Liver (tissue), 9 donors: ENCODE results near the gene ZNF160. TPM values are rescaled to one million over a fixed set of nuclear protein-coding genes. Genes with fewer than 3 reads are reported as not detected.

Source experiments
- DNase-seq: peaks from one replicate; pipeline ENCODE4 v3.0.0-alpha.2; 2017; ENCODE audit warnings: low spot score
- H3K27ac ChIP-seq, 2 donors: one replicate each; pipeline ENCODE4 v1.7.0; 2013; ENCODE audit warnings: inconsistent platforms in 2 of 2, low read length in 2 of 2, control low read depth in 1 of 2, low read depth in 1 of 2, mild to moderate bottlenecking in 1 of 2
- H3K27me3 ChIP-seq, 4 donors: one replicate each; pipeline versions ENCODE4 v1.6.1 to v1.7.0; 2013; ENCODE audit warnings: low read length in 3 of 4, inconsistent platforms in 1 of 4, mild to moderate bottlenecking in 1 of 4, moderate library complexity in 1 of 4; ENCODE audit not compliant: control insufficient read depth in 4 of 4, insufficient read depth in 4 of 4
- H3K36me3 ChIP-seq, 4 donors: one replicate each; pipeline versions ENCODE4 v1.6.1 to v1.7.0; 2013; ENCODE audit warnings: low read length in 3 of 4, mild to moderate bottlenecking in 3 of 4, low read depth in 1 of 4, moderate library complexity in 1 of 4; ENCODE audit not compliant: control insufficient read depth in 4 of 4, insufficient read depth in 3 of 4
- H3K4me1 ChIP-seq, 4 donors: one replicate each; pipeline versions ENCODE4 v1.6.1 to v1.7.0; 2013; ENCODE audit warnings: low read length in 3 of 4, mild to moderate bottlenecking in 3 of 4, moderate library complexity in 1 of 4; ENCODE audit not compliant: control insufficient read depth in 4 of 4, insufficient read depth in 4 of 4
- H3K4me3 ChIP-seq, 3 donors: one replicate each; pipeline versions ENCODE4 v1.6.1 to v1.7.0; 2013; ENCODE audit warnings: low read length in 3 of 3, control low read depth in 1 of 3, low read depth in 1 of 3, mild to moderate bottlenecking in 1 of 3
- H3K9ac ChIP-seq, 2 donors: one replicate each; pipeline ENCODE4 v1.7.0; 2013; ENCODE audit warnings: low read length in 2 of 2, mild to moderate bottlenecking in 2 of 2, moderate library complexity in 2 of 2, control low read depth in 1 of 2, low read depth in 1 of 2
- H3K9me3 ChIP-seq, 4 donors: one replicate each; pipeline versions ENCODE4 v1.6.1 to v1.7.0; 2013; ENCODE audit warnings: low read length in 3 of 4; ENCODE audit not compliant: control insufficient read depth in 4 of 4
- ATF3 ChIP-seq: IDR thresholded peaks from 2 replicates; pipeline ENCODE4 v1.6.1; 2016; ENCODE audit warnings: antibody characterized with exemption
- EGR1 ChIP-seq, 2 donors: IDR thresholded peaks; 2 replicates each; pipeline ENCODE4 v1.6.1; 2016 to 2018; ENCODE audit warnings: antibody characterized with exemption in 2 of 2, low read depth in 2 of 2
- FOXA1 ChIP-seq: IDR thresholded peaks from 2 replicates; pipeline ENCODE4 v1.6.1; 2016; ENCODE audit warnings: antibody characterized with exemption
- FOXA2 ChIP-seq: IDR thresholded peaks from 2 replicates; pipeline ENCODE4 v1.6.1; 2016; ENCODE audit warnings: antibody characterized with exemption
- GABPA ChIP-seq, 2 donors: IDR thresholded peaks in 1 of 2; conservative IDR thresholded peaks in 1 of 2; 2 replicates each; pipeline ENCODE4 v1.6.1; 2016; ENCODE audit warnings: antibody characterized with exemption in 2 of 2, mild to moderate bottlenecking in 1 of 2, moderate library complexity in 1 of 2
- HNF4A ChIP-seq, 2 donors: conservative IDR thresholded peaks; 2 replicates each; pipeline ENCODE4 v1.6.1; 2016; ENCODE audit warnings: antibody characterized with exemption in 2 of 2, mild to moderate bottlenecking in 2 of 2
- HNF4G ChIP-seq: IDR thresholded peaks from 2 replicates; pipeline ENCODE4 v1.6.1; 2016; ENCODE audit warnings: antibody characterized with exemption
- JUND ChIP-seq, 2 donors: IDR thresholded peaks; 2 replicates each; pipeline ENCODE4 v1.6.1; 2016; ENCODE audit warnings: antibody characterized with exemption in 2 of 2
- MAX ChIP-seq: IDR thresholded peaks from 2 replicates; pipeline ENCODE4 v1.6.1; 2016; ENCODE audit warnings: antibody characterized with exemption
- NR2F2 ChIP-seq: IDR thresholded peaks from 2 replicates; pipeline ENCODE4 v1.6.1; 2016; ENCODE audit warnings: antibody characterized with exemption
- RAD21 ChIP-seq, 2 donors: IDR thresholded peaks; 2 replicates each; pipeline ENCODE4 v1.6.1; 2016; ENCODE audit warnings: antibody characterized with exemption in 2 of 2, mild to moderate bottlenecking in 2 of 2
- RXRA ChIP-seq, 2 donors: IDR thresholded peaks; 2 replicates each; pipeline ENCODE4 v1.6.1; 2017 to 2018; ENCODE audit warnings: antibody characterized with exemption in 2 of 2, mild to moderate bottlenecking in 1 of 2
- TAF1 ChIP-seq: conservative IDR thresholded peaks from 2 replicates; pipeline ENCODE4 v1.6.1; 2016; ENCODE audit warnings: antibody characterized with exemption, mild to moderate bottlenecking
- ZBTB33 ChIP-seq: IDR thresholded peaks from 2 replicates; pipeline ENCODE4 v1.6.1; 2016; ENCODE audit warnings: antibody characterized with exemption
- WGBS: extraction: QIAGEN DNeasy Blood & Tissue Kit; methylation state at CpG from one replicate; pipeline ENCODE4 v1.1.7; 2013; 5-methylcytosine and 5-hydroxymethylcytosine counted together
- polyA plus RNA-seq, 2 donors: library from polyadenylated mRNA; stranded (reverse) in 1 of 2; unstranded in 1 of 2; fragments of 200-250 nt in 1 of 2; fragments of >200 nt in 1 of 2; fragmentation: Nextera tagmentation in 1 of 2; extraction: Ambion mirVana in 1 of 2; gene quantifications; one replicate each; pipeline versions ENCODE4 v1.2.1 to v1.2.3, GENCODE V29; 2013 to 2015
- total RNA-seq, 2 donors: library from RNA; depleted of rRNA; stranded (reverse); fragments of >200 nt; gene quantifications; one replicate each; pipeline ENCODE4 v1.2.3, GENCODE V29; 2014
- TF ChIP-seq, protein P1 (sequence below): IDR thresholded peaks from 2 replicates; pipeline ENCODE4 v1.6.1; 2016; ENCODE audit warnings: antibody characterized with exemption, mild to moderate bottlenecking
- TF ChIP-seq, protein P2 (sequence below): fragments of 150-350 bp; IDR thresholded peaks from 2 replicates; pipeline ENCODE4 v1.5.1; 2017; ENCODE audit warnings: improper control_type of control experiment, low read depth, low read length; ENCODE audit not compliant: missing input control
- donor health status: healthy.
- donor health status: healthy.
- donor health status: healthy.
- donor health status: healthy.
- donor health status: healthy.

The ZNF160 gene
- total and polyA plus RNA-seq, 4 donors: 6.3 to 30.1 (median 8.0) TPM

DNA sequence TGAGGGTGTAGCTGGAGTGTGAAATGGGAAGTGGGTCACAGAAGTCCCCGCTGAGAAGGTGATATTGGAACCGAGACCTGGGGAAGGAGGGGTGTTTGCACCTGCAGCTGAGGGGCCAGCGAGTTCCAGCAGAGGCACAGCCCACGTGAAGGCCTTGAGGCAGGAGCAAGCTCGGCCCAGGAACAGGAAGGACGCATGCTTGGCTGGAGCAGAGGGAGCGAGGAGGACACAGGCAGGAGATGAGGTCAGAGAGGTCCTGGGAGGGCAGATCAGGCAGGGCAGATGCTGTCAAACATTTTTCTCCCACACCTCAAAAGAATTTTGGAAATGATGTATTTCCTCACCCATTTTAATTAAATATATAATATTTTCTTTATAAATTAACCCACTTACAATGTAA lies 20.2 kb upstream of the ZNF160 start:
- Histone ChIP-seq H3K4me3 (no peak overlapping the region), H3K9ac (no peak overlapping the region), H3K36me3 (no peaks in the 10 kb centered on the region), H3K27me3 (no peaks in the 10 kb centered on the region), H3K9me3 (peaks cover 3 to 10% (median 4%) of the 10 kb centered on the region in 4 donors), H3K27ac (no peak overlapping the region), H3K4me1 (no peaks in the 10 kb centered on the region)
- DNase-seq: no peak
- 84% methylated on average over 7 of the region's 7 CpGs for WGBS
- TF ChIP-seq ATF3 (no peak), JUND (IDR thresholded peaks at IDR 0.05) (no peak), MAX (no peak), EGR1 (IDR thresholded peaks at IDR 0.05; ENCODE audit: low read depth in 2 of 2) (no peak), RAD21 (IDR thresholded peaks at IDR 0.05) (no peak), FOXA2 (no peak), NR2F2 (peak; percentile 52)
- TF ChIP-seq, protein P1, sequence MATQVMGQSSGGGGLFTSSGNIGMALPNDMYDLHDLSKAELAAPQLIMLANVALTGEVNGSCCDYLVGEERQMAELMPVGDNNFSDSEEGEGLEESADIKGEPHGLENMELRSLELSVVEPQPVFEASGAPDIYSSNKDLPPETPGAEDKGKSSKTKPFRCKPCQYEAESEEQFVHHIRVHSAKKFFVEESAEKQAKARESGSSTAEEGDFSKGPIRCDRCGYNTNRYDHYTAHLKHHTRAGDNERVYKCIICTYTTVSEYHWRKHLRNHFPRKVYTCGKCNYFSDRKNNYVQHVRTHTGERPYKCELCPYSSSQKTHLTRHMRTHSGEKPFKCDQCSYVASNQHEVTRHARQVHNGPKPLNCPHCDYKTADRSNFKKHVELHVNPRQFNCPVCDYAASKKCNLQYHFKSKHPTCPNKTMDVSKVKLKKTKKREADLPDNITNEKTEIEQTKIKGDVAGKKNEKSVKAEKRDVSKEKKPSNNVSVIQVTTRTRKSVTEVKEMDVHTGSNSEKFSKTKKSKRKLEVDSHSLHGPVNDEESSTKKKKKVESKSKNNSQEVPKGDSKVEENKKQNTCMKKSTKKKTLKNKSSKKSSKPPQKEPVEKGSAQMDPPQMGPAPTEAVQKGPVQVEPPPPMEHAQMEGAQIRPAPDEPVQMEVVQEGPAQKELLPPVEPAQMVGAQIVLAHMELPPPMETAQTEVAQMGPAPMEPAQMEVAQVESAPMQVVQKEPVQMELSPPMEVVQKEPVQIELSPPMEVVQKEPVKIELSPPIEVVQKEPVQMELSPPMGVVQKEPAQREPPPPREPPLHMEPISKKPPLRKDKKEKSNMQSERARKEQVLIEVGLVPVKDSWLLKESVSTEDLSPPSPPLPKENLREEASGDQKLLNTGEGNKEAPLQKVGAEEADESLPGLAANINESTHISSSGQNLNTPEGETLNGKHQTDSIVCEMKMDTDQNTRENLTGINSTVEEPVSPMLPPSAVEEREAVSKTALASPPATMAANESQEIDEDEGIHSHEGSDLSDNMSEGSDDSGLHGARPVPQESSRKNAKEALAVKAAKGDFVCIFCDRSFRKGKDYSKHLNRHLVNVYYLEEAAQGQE: no peak

GRCh38 chr19:53112286-53112685 lies 9.1 kb upstream of the ZNF160 start:
- TF ChIP-seq, protein P2, sequence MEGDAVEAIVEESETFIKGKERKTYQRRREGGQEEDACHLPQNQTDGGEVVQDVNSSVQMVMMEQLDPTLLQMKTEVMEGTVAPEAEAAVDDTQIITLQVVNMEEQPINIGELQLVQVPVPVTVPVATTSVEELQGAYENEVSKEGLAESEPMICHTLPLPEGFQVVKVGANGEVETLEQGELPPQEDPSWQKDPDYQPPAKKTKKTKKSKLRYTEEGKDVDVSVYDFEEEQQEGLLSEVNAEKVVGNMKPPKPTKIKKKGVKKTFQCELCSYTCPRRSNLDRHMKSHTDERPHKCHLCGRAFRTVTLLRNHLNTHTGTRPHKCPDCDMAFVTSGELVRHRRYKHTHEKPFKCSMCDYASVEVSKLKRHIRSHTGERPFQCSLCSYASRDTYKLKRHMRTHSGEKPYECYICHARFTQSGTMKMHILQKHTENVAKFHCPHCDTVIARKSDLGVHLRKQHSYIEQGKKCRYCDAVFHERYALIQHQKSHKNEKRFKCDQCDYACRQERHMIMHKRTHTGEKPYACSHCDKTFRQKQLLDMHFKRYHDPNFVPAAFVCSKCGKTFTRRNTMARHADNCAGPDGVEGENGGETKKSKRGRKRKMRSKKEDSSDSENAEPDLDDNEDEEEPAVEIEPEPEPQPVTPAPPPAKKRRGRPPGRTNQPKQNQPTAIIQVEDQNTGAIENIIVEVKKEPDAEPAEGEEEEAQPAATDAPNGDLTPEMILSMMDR: no peak
- TF ChIP-seq JUND (IDR thresholded peaks at IDR 0.05) (no peak), RXRA (IDR thresholded peaks at IDR 0.05) (no peak), EGR1 (IDR thresholded peaks at IDR 0.05; ENCODE audit: low read depth in 2 of 2) (no peak), ATF3 (no peak), FOXA2 (no peak), TAF1 (no peak), NR2F2 (no peak), HNF4G (no peak), GABPA (IDR thresholded peaks at IDR 0.05 in 1 of 2, conservative IDR thresholded peaks at IDR 0.05 in 1 of 2) (no peak), HNF4A (conservative IDR thresholded peaks at IDR 0.05) (no peak), ZBTB33 (no peak), FOXA1 (no peak), MAX (no peak)
- DNase-seq: no peak
- no peaks in the 10 kb centered on the region for H3K36me3 ChIP-seq
- no peak overlapping the region for H3K9ac ChIP-seq
- H3K9me3 ChIP-seq: peaks cover 0 to 22% (median 11%) of the 10 kb centered on the region in 4 donors
- H3K27ac ChIP-seq: no peak overlapping the region
- H3K4me3 ChIP-seq: peak overlapping the region in 1 of 3 donors; percentile 1
- WGBS: 97% methylated on average over 2 of the region's 2 CpGs
- H3K27me3 ChIP-seq: no peaks in the 10 kb centered on the region
- no peaks in the 10 kb centered on the region for H3K4me1 ChIP-seq
